GM13976 (cell line): ENCODE data around the gene LRFN3.

Experiments
- DNase-seq: peaks from one replicate; pipeline ENCODE4 v3.0.0; 2012; ENCODE audit warnings: low spot score
- in situ Hi-C: fragments of 300-500 bp; cut with MboI; formaldehyde crosslinking; loops from one replicate; pipeline ENCODE4 v1.12.0; 2022; ENCODE audit warnings: low sequenced_read_pairs, mixed read lengths, inconsistent platforms; ENCODE audit not compliant: unreplicated experiment
- TF ChIP-seq, protein P1 (sequence below): IDR thresholded peaks from 2 replicates; pipeline ENCODE4 v1.5.1; 2012; ENCODE audit warnings: borderline replicate concordance, mild to moderate bottlenecking; ENCODE audit not compliant: insufficient read depth; ENCODE audit errors: extremely low read depth, missing control alignments, control extremely low read depth

Gene LRFN3

GRCh38 chr19:35938282-35939224 lies 2.4 kb downstream of the LRFN3 start:
- in situ Hi-C loops: loop anchor here (10.0 kb wide), 1 partner anchor 54 kb away; no protein-coding TSS in a partner anchor
- TF ChIP-seq, protein P1, sequence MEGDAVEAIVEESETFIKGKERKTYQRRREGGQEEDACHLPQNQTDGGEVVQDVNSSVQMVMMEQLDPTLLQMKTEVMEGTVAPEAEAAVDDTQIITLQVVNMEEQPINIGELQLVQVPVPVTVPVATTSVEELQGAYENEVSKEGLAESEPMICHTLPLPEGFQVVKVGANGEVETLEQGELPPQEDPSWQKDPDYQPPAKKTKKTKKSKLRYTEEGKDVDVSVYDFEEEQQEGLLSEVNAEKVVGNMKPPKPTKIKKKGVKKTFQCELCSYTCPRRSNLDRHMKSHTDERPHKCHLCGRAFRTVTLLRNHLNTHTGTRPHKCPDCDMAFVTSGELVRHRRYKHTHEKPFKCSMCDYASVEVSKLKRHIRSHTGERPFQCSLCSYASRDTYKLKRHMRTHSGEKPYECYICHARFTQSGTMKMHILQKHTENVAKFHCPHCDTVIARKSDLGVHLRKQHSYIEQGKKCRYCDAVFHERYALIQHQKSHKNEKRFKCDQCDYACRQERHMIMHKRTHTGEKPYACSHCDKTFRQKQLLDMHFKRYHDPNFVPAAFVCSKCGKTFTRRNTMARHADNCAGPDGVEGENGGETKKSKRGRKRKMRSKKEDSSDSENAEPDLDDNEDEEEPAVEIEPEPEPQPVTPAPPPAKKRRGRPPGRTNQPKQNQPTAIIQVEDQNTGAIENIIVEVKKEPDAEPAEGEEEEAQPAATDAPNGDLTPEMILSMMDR: no peak
- no peak for DNase-seq

- TF ChIP-seq, protein P1: no peak
- no peak for DNase-seq
- in situ Hi-C loops: loop anchor here (10.0 kb wide), 1 partner anchor 55 kb away; no protein-coding TSS in a partner anchor
Observed at GRCh38 chr19:35939307-35940077, 3.3 kb downstream of the LRFN3 start.

GRCh38 chr19:35940078-35940775 lies 4.1 kb downstream of the LRFN3 start:
- TF ChIP-seq, protein P1: no peak
- DNase-seq: no peak
- in situ Hi-C loops: no loop called here

GRCh38 chr19:35940839-35941238 lies 4.7 kb downstream of the LRFN3 start:
- TF ChIP-seq, protein P1: no peak
- in situ Hi-C loops: no loop called here
- no peak for DNase-seq

DNA sequence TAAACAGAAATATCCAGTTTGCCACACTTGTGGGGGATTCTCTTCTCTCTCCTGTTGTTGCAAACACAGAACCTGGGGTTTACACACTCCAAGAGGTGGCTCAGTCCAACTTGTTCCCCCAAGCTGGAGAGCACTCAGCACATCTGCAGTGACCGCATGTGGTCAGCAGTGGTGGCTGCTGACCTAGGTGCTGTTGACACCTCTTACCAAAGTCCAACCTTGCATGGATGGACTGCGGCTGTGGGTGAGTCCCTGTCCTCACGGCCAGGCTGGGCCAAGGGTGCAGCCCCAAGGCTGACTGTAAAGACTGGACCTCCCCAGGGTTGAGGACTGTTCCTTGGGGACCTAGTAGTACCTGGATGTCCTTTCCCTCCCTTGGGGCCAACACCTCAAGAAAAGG lies 6.1 kb downstream of the LRFN3 start:
- TF ChIP-seq, protein P1: no peak
- DNase-seq: no peak
- in situ Hi-C loops: no loop called here
